Stimulated activated CD4-positive, alpha-beta T cell treated with anti-CD3 and anti-CD28 coated beads, Interleukin-1b, Interleukin-23, amount 100 ng/mL, for 48 hours (primary cell): ENCODE results near the gene ANKRD28.

Experiments used
- DNase-seq: peaks from one replicate; pipeline ENCODE4 v3.0.0-alpha.2; 2020

Gene ANKRD28

DNA sequence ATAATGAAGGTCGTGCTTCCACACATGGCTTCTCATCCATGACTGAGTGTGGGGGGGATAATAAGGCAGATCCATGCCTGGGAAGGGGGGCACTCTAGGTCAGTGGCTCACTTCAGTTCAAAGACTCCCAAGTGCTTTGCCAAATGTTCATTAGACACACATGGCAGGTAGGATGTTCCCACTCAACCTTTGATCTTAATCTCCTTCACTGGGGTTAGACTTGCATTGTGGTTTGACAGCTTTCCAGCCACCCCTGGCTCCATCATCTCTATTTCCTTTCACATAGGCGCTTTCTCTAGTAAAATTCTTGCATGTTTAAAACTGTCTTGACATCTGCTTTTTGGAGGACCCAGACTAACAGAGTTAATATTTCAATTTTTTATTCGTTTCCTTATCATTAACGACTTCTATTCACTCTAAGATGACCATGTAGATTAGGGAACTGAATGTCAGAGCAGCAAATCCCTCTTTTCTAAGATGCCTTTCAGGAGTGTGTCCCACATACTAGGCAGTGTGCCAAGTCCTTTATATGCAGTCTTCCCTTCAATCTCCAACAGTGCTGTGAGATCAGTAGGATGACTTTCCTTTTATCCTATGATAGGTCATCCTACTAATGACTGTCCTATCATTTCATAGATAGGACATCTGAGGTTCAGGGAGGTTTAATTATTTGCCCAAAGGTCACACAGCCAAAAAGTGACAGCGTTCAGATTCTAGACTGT, 138.4 kb downstream of the ANKRD28 start:
- no peak for DNase-seq

- no peak for DNase-seq
Observed at GRCh38 chr3:15657016-15657415, 140.8 kb downstream of the ANKRD28 start.

DNA sequence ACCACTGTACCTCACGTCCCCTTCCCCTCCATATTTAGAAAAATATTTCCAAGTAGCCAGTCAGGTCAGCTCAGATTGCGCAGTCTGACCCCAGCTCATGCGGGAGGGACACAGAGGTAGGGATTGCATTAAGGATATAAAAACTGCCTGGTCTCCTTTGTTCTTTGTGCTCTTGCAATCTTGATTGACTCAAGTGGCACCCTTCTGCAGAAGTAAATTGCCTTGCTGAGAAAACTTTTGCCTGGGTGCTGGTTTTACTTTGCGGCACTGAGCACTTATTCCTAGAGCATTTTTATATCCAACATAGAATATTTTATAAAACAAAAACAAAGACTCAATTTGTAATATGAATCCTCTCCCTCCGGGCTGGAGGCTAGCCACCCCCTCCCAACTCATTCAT, 141.4 kb downstream of the ANKRD28 start:
- DNase-seq = no peak

- DNase-seq = no peak
Observed at GRCh38 chr3:15654891-15655290, 142.9 kb downstream of the ANKRD28 start.

DNA sequence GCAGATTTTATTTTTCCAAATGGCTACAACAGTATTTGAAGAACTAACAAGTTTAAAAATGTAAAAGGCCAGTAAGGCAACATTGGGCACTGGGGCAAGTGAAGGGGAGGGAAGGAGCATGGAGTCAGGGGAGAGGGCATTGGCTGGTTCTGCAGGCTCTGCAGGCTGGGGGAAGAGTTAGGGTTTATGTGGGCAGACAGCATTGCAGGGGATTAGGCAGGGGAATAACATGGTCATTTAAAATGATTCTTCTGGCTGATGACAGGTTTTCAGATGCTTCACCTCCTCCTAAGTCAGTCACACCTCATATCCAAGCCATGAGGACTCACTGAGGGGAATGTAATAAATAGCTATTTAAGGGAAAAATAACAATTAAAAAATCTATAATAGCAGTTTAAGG, 143.7 kb downstream of the ANKRD28 start:
- DNase-seq = no peak

DNA sequence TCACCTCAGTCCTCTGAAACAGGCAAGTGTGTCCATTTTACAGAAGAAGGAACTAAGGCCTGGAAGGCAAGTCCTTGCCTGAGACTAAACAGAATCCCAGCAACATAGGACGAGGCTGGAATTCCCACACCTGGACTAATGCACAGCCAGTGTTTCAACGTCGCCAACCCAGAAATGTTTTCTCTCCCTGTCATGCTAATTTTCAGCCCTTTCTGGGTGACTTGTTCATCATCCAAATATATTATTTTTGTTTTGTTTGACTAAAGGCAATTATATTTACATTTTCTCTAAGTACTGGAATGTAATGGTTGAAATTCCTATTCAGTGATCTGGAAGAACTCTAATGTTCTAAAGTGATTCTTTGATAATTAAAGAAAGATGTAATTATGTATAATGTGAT, 144.5 kb downstream of the ANKRD28 start:
- no peak for DNase-seq

GRCh38 chr3:15651396-15651795, 146.4 kb downstream of the ANKRD28 start:
- no peak for DNase-seq

DNA sequence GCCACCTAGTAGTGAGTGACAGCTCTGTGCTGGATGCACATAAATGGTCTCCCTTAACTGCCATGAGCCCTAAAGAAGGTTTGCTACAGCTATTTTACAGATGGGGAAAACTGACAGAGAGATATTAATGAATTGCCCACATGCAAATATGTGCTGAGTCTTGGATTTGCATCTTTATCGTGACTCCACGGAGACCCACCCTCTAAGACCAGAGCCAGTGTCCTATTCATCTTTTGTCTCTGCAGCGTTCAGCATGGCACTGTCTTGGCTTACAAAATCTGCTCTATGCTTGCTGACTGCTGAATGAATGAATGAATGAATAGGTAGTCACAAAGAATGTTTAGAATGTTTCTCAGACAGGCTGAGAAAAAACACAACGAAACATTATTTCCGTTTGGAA, 147.9 kb downstream of the ANKRD28 start:
- no peak for DNase-seq

DNA sequence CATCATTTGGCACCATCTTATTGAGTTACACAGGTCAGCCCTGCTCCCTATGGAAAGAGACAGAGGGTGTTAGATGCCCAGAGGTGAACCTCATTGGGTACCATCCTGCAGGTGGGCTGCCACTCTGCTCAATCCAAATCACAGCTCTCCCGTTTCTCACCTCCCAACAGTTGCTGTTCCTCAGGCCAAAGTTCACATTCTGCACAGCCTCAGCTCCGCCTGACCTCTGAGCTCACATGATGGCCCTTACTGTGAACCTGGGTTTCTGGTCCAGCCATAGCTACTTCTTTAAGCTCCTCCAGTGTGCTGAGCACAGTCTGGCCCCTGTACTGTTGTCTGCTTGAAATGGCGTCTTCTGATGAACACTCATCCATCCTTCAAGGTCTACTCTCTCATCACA, 148.4 kb downstream of the ANKRD28 start:
- no peak for DNase-seq

GRCh38 chr3:15647611-15648167, 150.1 kb downstream of the ANKRD28 start:
- DNase-seq = peak; percentile 61

- DNase-seq = no peak
Observed at GRCh38 chr3:15646851-15647511, 150.8 kb downstream of the ANKRD28 start.

DNA sequence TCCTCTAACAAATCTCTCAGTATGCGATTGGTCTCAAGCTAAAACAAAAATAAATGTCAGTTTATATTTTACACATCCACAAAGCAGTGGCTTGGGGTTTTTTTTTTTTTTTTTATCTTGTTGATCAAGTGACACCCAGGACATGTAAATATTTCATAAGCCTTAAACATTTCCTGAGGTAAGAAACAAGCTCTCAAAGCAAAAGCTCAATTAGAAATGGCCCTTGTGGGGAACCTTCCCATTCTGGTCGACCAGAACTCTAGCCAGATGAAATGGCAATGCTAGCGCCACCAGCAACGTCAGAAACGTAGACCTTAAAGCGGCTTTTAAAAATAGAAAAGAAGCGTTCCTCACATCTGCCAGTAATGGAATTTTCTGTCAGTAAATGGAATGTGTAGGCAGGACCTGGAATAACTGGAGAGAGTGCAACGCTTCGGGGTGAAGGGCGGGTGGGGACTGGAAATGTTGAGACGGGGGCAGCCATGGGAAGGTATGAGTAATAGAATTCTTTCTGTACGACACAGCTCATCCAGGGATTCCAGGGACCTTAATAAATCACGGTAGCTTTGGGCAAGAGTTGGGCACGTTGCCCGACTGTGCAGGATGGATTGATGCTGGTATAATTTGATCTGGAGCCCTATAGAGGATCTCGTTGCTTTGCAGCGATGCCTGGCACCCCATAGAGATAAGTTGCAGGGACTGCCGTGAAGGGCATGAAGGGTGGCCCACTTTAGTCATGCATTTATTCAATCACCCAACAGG, 151.9 kb downstream of the ANKRD28 start:
- no peak for DNase-seq

DNA sequence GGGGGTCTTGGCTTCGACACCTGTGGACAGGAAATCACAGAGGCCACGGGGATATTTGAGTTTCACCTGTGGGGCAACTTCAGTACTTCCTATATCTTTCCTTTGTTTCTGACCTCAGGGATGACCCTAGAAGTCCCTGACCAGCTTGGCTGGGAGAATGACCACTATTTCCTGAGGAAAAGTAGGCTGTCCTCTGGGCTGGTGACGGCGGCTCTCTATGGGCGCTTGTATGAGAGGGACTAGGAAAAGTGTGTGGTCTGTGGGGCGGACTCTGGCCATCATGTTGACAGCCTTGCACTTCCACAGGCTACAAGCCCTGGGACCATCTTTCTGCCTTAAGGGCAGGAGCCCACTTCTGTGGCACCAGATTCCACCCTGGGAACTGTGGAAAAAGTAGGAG, 152.5 kb downstream of the ANKRD28 start:
- DNase-seq = no peak

- DNase-seq = no peak
Observed at GRCh38 chr3:15638891-15639262, 158.9 kb downstream of the ANKRD28 start.

DNA sequence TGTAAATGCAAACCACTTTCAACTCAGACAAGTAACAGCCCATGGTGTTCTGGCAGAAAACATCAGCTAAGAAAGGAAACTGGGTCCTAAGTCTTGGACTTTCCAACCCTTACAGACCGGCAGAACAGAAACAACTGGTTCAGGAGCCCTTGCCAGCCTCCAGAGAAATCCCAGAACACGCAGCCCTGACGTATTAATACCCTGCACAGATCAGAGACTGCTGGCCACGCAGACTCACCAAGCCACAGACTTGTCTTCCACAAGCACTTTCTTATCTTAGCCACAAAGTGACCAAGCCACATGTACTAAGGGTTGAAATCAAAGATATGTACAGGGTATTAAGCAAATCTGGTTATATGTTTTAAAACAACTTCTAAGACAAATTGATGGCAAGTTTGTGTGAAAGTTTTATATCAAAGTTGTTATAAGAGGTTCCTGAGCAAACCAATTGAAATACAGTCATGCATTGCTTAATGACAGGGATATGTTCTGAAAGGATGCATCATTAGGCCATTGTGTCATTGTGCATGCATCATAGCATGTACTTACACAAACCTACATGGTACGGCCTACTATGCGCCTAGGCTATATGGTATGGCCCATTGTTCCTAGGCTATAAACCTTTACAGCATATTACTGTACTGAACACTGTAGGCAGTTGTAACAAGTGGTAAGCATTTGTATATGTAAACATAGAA, 159.4 kb downstream of the ANKRD28 start:
- DNase-seq = no peak

DNA sequence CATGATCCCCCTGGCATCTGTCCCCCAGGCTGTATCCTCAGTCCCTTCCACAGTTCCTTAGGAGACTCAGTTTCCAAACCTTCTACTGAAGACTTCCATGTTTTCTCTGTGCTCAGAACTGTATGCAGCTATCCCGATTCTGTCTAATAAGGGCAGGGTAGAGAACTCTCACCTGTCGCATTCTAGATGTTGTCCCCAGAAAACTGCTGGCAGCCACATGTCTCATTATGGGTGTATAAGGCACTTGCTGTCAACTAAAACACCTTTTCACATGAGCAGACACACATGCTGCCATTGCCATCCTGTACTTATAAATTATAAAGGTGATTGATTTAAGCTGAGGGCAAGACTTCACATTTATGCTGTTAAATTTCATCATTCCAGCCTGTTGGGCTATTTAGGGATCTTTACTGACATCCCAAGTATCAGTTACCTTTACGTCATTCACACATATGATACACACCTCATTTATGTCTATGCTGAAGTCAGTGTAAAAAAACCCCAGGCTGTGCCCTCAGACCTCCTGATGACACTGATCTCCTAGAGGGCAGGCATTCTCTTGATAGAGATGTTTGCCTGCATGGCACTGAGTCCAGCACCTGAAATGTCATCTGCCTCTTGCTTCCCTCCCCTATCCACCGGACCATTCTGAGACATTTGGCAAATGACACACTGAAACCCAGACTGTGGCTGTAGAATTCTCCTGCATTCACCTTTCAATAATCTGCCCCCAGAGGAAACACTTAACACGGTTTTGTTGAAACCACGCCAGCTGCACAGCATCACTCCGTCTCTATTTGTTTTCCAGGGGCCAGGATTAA, 160.4 kb downstream of the ANKRD28 start:
- DNase-seq = no peak

DNA sequence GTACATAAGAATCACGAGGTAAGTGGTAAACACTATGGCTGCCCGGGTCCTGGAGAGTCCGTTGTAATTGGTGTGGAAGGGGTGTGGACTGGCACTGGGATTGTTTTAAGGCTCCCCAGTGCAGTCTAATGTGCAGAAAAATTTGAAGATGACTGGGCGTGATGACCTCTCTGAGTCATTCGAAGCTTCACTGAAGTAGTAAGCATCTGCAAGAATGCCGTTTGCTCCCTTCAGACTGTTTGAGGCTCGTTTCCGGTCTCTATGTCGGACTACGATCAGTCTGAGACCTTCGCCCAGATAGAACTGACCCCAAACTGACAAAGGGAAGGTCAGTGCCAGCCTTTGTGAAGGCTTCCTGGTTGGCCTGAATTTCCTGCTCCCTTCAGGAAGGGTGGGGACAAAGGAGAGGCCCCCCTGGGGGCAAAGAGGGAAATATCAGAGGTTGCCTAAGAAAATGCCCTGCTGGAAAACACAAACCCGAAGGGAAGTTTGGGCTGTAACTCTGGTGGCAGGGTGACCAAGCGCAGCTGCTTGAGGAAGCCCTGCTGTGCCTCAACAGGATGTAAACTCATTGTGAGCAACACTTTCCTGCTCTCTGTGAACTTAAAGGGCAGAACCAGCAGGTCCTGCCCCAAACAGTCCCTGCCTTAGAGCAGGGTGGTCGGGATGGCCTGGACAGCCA, 161.6 kb downstream of the ANKRD28 start:
- DNase-seq = peak; percentile 53

- no peak for DNase-seq
Observed at GRCh38 chr3:15635121-15635661, 162.6 kb downstream of the ANKRD28 start.

DNA sequence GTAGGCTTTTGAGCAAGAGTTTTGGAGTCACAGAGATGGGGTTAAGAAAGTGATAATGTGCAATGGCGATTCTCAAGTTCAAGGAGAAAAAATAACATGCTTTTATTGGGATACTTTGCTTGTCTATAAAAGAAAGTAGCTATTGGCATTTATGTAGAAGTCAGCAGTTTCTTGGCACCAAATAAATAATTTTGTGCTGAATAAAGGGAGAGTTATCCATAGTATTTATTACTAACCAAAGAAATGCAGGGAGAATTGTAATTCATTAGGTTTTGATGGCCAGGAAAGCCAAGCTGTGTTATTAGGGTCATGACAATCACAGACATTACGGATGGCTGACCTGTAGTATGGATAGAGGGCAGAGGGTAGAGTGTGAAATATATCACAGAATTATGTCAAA, 163.1 kb downstream of the ANKRD28 start:
- no peak for DNase-seq

DNA sequence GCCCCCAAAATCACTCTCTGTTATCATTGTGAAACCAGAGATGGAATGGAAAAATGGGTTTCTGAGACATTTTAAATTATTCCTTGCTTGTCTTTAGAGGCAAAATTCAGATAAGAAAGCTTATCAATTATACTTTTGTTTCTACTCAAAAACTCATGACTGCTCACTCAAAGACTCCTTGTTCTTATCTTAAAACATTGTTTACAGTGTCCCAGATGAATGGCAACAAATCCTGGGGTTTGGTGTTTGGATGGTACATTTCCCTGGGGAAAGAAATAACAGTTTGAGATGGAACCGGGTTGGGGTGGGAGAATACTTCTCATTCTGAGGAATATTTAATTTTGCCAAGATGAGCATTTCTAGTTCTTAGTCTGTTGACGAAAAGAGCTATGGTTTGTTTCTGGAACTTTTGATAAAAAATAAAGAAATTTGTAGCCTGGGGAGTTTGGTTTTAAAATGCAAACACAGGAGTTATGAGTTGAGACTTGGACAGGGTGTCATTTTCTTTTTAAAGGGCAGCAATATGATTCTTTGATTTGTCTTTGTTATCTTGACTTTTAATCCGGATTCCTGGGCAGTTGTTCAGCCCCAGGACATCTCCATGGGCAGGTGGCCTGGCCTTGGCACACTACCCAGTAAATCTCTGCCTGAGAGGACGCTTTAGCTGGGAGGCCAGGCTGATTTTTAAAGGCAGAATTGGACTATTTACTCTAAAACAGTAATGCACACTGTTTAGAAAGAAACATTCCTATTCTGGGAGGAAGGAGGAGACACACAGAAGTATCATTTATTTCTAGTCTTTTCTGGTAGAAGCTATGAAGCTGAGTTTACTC, 163.8 kb downstream of the ANKRD28 start:
- no peak for DNase-seq
